ENCODE data around the gene SMAD4.

The SMAD4 gene

GRCh38 chr18:51041677-51042352 lies 11.8 kb downstream of the SMAD4 start:
- no peaks in the 10 kb centered on the region for H3K27me3 ChIP-seq (ENCODE audit: control insufficient read depth in 1 of 2, insufficient read depth in 2 of 2, low read length in 2 of 2)
- H3K36me3 ChIP-seq (ENCODE audit: control insufficient read depth in 1 of 2, insufficient read depth in 2 of 2, low read length in 2 of 2): peaks cover 0 to 1% of the 10 kb centered on the region in 2 donors
- H3K4me3 ChIP-seq (ENCODE audit: low read depth in 1 of 2, low read length in 2 of 2): no peak overlapping the region
- no peak overlapping the region for H3K9ac ChIP-seq (ENCODE audit: low read depth in 1 of 2, low read length in 2 of 2)
- peaks cover 30 to 35% of the 10 kb centered on the region in 2 donors for H3K4me1 ChIP-seq (ENCODE audit: control insufficient read depth in 1 of 2, insufficient read depth in 2 of 2, low read length in 2 of 2)
- H3K9me3 ChIP-seq (ENCODE audit: control insufficient read depth in 1 of 2, low read length in 2 of 2): no peaks in the 10 kb centered on the region
- no peak overlapping the region for H3K27ac ChIP-seq (ENCODE audit: low read depth, low read length)

DNA sequence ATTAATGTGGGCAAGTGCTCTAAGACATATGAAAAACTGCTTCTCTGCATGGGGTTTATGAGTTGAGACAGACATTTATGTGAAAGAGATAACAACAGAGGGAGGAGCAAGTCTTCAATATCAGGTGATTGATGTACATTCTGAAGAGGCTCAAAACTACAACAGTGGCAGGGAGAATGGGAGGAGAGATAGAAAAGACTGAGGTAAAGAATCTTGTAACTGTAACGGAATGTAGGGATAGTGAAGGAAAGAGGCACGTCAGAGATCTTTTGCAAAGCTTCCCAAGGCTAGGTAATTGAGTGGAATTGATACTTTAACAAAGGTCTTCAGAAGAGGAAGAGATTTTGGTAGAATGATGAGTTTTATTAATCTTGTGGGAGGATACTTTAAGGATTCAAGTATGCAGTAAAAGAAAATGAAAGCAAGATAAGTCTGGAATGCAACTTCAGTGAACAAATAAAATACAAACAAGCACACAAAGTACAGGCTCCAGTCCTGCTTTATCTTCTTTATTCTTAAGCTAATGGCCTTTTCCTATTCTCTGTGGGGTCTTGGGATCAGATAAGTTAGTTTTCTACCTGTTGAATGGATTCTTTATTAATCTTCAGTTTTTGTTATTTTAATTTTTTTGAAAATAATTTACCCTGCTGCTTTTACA lies 15.0 kb downstream of the SMAD4 start:
- no peak overlapping the region for H3K9ac ChIP-seq (ENCODE audit: low read depth in 1 of 2, low read length in 2 of 2)
- no peaks in the 10 kb centered on the region for H3K9me3 ChIP-seq (ENCODE audit: control insufficient read depth in 1 of 2, low read length in 2 of 2)
- peaks cover 10 to 28% of the 10 kb centered on the region in 2 donors for H3K36me3 ChIP-seq (ENCODE audit: control insufficient read depth in 1 of 2, insufficient read depth in 2 of 2, low read length in 2 of 2)
- no peak overlapping the region for H3K4me3 ChIP-seq (ENCODE audit: low read depth in 1 of 2, low read length in 2 of 2)
- peaks cover 13 to 16% of the 10 kb centered on the region in 2 donors for H3K4me1 ChIP-seq (ENCODE audit: control insufficient read depth in 1 of 2, insufficient read depth in 2 of 2, low read length in 2 of 2)
- H3K27me3 ChIP-seq (ENCODE audit: control insufficient read depth in 1 of 2, insufficient read depth in 2 of 2, low read length in 2 of 2): no peaks in the 10 kb centered on the region
- no peak overlapping the region for H3K27ac ChIP-seq (ENCODE audit: low read depth, low read length)

GRCh38 chr18:51048190-51048589 lies 18.2 kb downstream of the SMAD4 start:
- no peak overlapping the region for H3K9ac ChIP-seq (ENCODE audit: low read depth in 1 of 2, low read length in 2 of 2)
- no peaks in the 10 kb centered on the region for H3K9me3 ChIP-seq (ENCODE audit: control insufficient read depth in 1 of 2, low read length in 2 of 2)
- peaks cover 11 to 16% of the 10 kb centered on the region in 2 donors for H3K4me1 ChIP-seq (ENCODE audit: control insufficient read depth in 1 of 2, insufficient read depth in 2 of 2, low read length in 2 of 2)
- H3K27ac ChIP-seq (ENCODE audit: low read depth, low read length): no peak overlapping the region
- H3K4me3 ChIP-seq (ENCODE audit: low read depth in 1 of 2, low read length in 2 of 2): no peak overlapping the region
- no peaks in the 10 kb centered on the region for H3K27me3 ChIP-seq (ENCODE audit: control insufficient read depth in 1 of 2, insufficient read depth in 2 of 2, low read length in 2 of 2)
- H3K36me3 ChIP-seq (ENCODE audit: control insufficient read depth in 1 of 2, insufficient read depth in 2 of 2, low read length in 2 of 2): peaks cover 10 to 32% of the 10 kb centered on the region in 2 donors

GRCh38 chr18:51049137-51049536 lies 19.1 kb downstream of the SMAD4 start:
- H3K27me3 ChIP-seq (ENCODE audit: control insufficient read depth in 1 of 2, insufficient read depth in 2 of 2, low read length in 2 of 2): no peaks in the 10 kb centered on the region
- H3K36me3 ChIP-seq (ENCODE audit: control insufficient read depth in 1 of 2, insufficient read depth in 2 of 2, low read length in 2 of 2): peaks cover 10 to 32% of the 10 kb centered on the region in 2 donors
- H3K27ac ChIP-seq (ENCODE audit: low read depth, low read length): no peak overlapping the region
- H3K9me3 ChIP-seq (ENCODE audit: control insufficient read depth in 1 of 2, low read length in 2 of 2): no peaks in the 10 kb centered on the region
- no peak overlapping the region for H3K9ac ChIP-seq (ENCODE audit: low read depth in 1 of 2, low read length in 2 of 2)
- peaks cover 13 to 19% of the 10 kb centered on the region in 2 donors for H3K4me1 ChIP-seq (ENCODE audit: control insufficient read depth in 1 of 2, insufficient read depth in 2 of 2, low read length in 2 of 2)
- H3K4me3 ChIP-seq (ENCODE audit: low read depth in 1 of 2, low read length in 2 of 2): no peak overlapping the region

DNA sequence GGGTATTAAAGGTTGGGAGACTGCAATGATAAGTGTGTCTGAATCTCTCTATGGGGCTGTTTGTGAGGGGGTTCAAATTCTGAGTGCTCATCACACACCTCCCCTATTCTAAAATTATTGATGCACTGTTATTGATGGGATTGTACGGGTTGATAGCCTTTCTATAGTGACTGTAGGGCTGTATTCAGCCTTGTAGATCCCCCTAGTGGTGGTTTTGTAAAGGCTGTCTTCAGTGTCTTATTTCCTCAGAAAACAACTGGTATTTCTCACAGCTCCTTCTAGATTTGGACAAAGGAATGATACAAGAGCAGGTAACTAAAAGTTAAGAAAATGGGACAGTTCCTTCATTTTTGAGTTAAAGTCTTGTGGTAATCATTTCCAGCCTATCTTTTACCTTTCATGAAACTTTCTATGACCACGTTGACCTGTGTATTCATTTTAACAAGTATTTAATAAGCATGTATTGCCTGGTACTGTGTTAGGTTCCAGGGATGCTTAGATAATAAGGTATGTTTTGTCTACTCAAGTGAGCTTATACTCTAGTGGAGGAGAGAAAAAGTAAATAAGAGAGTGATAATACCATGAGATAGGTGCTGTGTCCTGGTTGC lies 21.2 kb downstream of the SMAD4 start:
- no peaks in the 10 kb centered on the region for H3K9me3 ChIP-seq (ENCODE audit: control insufficient read depth in 1 of 2, low read length in 2 of 2)
- no peaks in the 10 kb centered on the region for H3K27me3 ChIP-seq (ENCODE audit: control insufficient read depth in 1 of 2, insufficient read depth in 2 of 2, low read length in 2 of 2)
- H3K36me3 ChIP-seq (ENCODE audit: control insufficient read depth in 1 of 2, insufficient read depth in 2 of 2, low read length in 2 of 2): peaks cover 15 to 48% of the 10 kb centered on the region in 2 donors
- no peak overlapping the region for H3K27ac ChIP-seq (ENCODE audit: low read depth, low read length)
- no peak overlapping the region for H3K4me3 ChIP-seq (ENCODE audit: low read depth in 1 of 2, low read length in 2 of 2)
- peaks cover 0 to 11% of the 10 kb centered on the region in 2 donors for H3K4me1 ChIP-seq (ENCODE audit: control insufficient read depth in 1 of 2, insufficient read depth in 2 of 2, low read length in 2 of 2)
- H3K9ac ChIP-seq (ENCODE audit: low read depth in 1 of 2, low read length in 2 of 2): no peak overlapping the region

DNA sequence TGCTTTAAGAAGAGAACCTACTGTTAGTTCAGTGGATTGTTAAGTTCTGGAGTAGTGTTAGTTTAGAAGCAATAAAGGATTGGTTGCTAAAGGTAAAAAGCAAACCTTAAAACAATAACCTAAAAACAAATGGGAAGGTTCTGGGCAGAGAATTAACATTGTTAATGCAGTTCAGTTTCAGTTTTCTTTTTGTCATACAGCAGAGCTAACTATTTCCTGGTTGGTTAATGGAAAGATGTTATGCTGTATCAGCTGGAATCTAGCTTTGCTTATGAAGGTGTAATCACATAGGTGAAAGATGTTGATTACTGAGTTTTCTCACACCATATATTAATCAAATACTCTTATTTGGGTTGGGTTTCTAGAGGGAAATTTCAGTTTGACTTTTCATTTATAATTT lies 23.8 kb downstream of the SMAD4 start:
- Histone ChIP-seq H3K4me3 (ENCODE audit: low read depth in 1 of 2, low read length in 2 of 2) (peak overlapping the region in 1 of 2 donors; percentile 3), H3K9me3 (ENCODE audit: control insufficient read depth in 1 of 2, low read length in 2 of 2) (no peaks in the 10 kb centered on the region), H3K27me3 (ENCODE audit: control insufficient read depth in 1 of 2, insufficient read depth in 2 of 2, low read length in 2 of 2) (no peaks in the 10 kb centered on the region), H3K9ac (ENCODE audit: low read depth in 1 of 2, low read length in 2 of 2) (peak overlapping the region in 1 of 2 donors; percentile 41), H3K27ac (ENCODE audit: low read depth, low read length) (no peak overlapping the region), H3K36me3 (ENCODE audit: control insufficient read depth in 1 of 2, insufficient read depth in 2 of 2, low read length in 2 of 2) (peaks cover 10 to 44% of the 10 kb centered on the region in 2 donors), H3K4me1 (ENCODE audit: control insufficient read depth in 1 of 2, insufficient read depth in 2 of 2, low read length in 2 of 2) (peaks cover 0 to 11% of the 10 kb centered on the region in 2 donors)

DNA sequence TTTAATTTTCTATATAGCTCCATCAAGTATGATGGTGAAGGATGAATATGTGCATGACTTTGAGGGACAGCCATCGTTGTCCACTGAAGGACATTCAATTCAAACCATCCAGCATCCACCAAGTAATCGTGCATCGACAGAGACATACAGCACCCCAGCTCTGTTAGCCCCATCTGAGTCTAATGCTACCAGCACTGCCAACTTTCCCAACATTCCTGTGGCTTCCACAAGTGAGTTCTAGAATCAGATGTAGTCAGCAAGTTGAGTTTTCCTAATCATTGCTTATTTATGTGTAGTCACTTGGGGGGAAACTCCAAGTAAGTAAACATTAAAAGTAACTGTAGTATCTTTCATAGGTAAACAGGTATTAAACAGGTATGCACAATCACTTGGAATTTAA lies 24.8 kb downstream of the SMAD4 start:
- Histone ChIP-seq H3K4me1 (ENCODE audit: control insufficient read depth in 1 of 2, insufficient read depth in 2 of 2, low read length in 2 of 2) (peaks cover 0 to 11% of the 10 kb centered on the region in 2 donors), H3K9me3 (ENCODE audit: control insufficient read depth in 1 of 2, low read length in 2 of 2) (no peaks in the 10 kb centered on the region), H3K9ac (ENCODE audit: low read depth in 1 of 2, low read length in 2 of 2) (no peak overlapping the region), H3K4me3 (ENCODE audit: low read depth in 1 of 2, low read length in 2 of 2) (no peak overlapping the region), H3K27me3 (ENCODE audit: control insufficient read depth in 1 of 2, insufficient read depth in 2 of 2, low read length in 2 of 2) (no peaks in the 10 kb centered on the region), H3K36me3 (ENCODE audit: control insufficient read depth in 1 of 2, insufficient read depth in 2 of 2, low read length in 2 of 2) (peaks cover 6 to 39% of the 10 kb centered on the region in 2 donors), H3K27ac (ENCODE audit: low read depth, low read length) (no peak overlapping the region)

GRCh38 chr18:51059969-51060368 lies 30.0 kb downstream of the SMAD4 start:
- H3K9ac ChIP-seq (ENCODE audit: low read depth in 1 of 2, low read length in 2 of 2): no peak overlapping the region
- no peaks in the 10 kb centered on the region for H3K4me1 ChIP-seq (ENCODE audit: control insufficient read depth in 1 of 2, insufficient read depth in 2 of 2, low read length in 2 of 2)
- H3K27me3 ChIP-seq (ENCODE audit: control insufficient read depth in 1 of 2, insufficient read depth in 2 of 2, low read length in 2 of 2): no peaks in the 10 kb centered on the region
- H3K9me3 ChIP-seq (ENCODE audit: control insufficient read depth in 1 of 2, low read length in 2 of 2): no peaks in the 10 kb centered on the region
- no peak overlapping the region for H3K27ac ChIP-seq (ENCODE audit: low read depth, low read length)
- H3K4me3 ChIP-seq (ENCODE audit: low read depth in 1 of 2, low read length in 2 of 2): no peak overlapping the region
- H3K36me3 ChIP-seq (ENCODE audit: control insufficient read depth in 1 of 2, insufficient read depth in 2 of 2, low read length in 2 of 2): peaks cover 8 to 55% of the 10 kb centered on the region in 2 donors

GRCh38 chr18:51064256-51064655 lies 34.2 kb downstream of the SMAD4 start:
- H3K27ac ChIP-seq (ENCODE audit: low read depth, low read length): no peak overlapping the region
- H3K4me3 ChIP-seq (ENCODE audit: low read depth in 1 of 2, low read length in 2 of 2): no peak overlapping the region
- no peaks in the 10 kb centered on the region for H3K9me3 ChIP-seq (ENCODE audit: control insufficient read depth in 1 of 2, low read length in 2 of 2)
- no peaks in the 10 kb centered on the region for H3K4me1 ChIP-seq (ENCODE audit: control insufficient read depth in 1 of 2, insufficient read depth in 2 of 2, low read length in 2 of 2)
- H3K27me3 ChIP-seq (ENCODE audit: control insufficient read depth in 1 of 2, insufficient read depth in 2 of 2, low read length in 2 of 2): no peaks in the 10 kb centered on the region
- no peak overlapping the region for H3K9ac ChIP-seq (ENCODE audit: low read depth in 1 of 2, low read length in 2 of 2)
- H3K36me3 ChIP-seq (ENCODE audit: control insufficient read depth in 1 of 2, insufficient read depth in 2 of 2, low read length in 2 of 2): peaks cover 16 to 55% of the 10 kb centered on the region in 2 donors

DNA sequence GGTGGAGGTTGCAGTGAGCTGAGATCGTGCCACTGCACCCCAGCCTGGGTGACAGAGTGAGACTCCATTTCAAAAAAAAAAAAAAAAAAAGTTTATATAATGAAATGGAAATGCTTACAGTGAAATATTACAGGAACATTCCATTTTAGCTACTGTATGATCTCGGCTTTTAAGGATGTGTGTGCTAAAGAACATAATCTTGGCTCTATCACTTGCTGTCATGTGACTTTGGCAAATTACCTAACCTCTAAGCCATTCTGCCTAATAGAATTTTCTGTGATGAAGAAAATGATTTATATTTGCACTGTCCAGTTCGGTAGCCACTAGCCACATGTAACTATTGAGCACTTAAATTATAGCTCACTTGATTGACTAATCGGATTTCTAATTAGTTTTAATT lies 36.3 kb downstream of the SMAD4 start:
- Histone ChIP-seq H3K4me3 (ENCODE audit: low read depth in 1 of 2, low read length in 2 of 2) (no peak overlapping the region), H3K4me1 (ENCODE audit: control insufficient read depth in 1 of 2, insufficient read depth in 2 of 2, low read length in 2 of 2) (no peaks in the 10 kb centered on the region), H3K27me3 (ENCODE audit: control insufficient read depth in 1 of 2, insufficient read depth in 2 of 2, low read length in 2 of 2) (no peaks in the 10 kb centered on the region), H3K9me3 (ENCODE audit: control insufficient read depth in 1 of 2, low read length in 2 of 2) (no peaks in the 10 kb centered on the region), H3K36me3 (ENCODE audit: control insufficient read depth in 1 of 2, insufficient read depth in 2 of 2, low read length in 2 of 2) (peaks cover 16 to 51% of the 10 kb centered on the region in 2 donors), H3K9ac (ENCODE audit: low read depth in 1 of 2, low read length in 2 of 2) (no peak overlapping the region), H3K27ac (ENCODE audit: low read depth, low read length) (no peak overlapping the region)
